Nephron progenitor cell (in vitro differentiated cells): ENCODE results near the gene VCAM1.
"Not testable (repeated sequence)": the region's sequence is repeated elsewhere in the genome, so short reads cannot be mapped to it uniquely, and the experiment has no call there.

Experiments used
- DNase-seq: peaks from one replicate; pipeline ENCODE4 v3.0.0; 2021
- H3K27ac Mint-ChIP-seq: 2 replicates; pipeline ENCODE4 v1.8.0; 2021; ENCODE audit warnings: mild to moderate bottlenecking, moderate library complexity, mixed read lengths
- H3K27me3 Mint-ChIP-seq: 2 replicates; pipeline ENCODE4 v1.8.0; 2021; ENCODE audit warnings: mild to moderate bottlenecking, low read depth, mixed read lengths; ENCODE audit not compliant: poor library complexity
- H3K36me3 Mint-ChIP-seq: 2 replicates; pipeline ENCODE4 v1.8.0; 2021; ENCODE audit warnings: low read depth, mixed read lengths
- H3K4me1 Mint-ChIP-seq: 2 replicates; pipeline ENCODE4 v1.8.0; 2021; ENCODE audit warnings: mixed read lengths
- H3K4me3 Mint-ChIP-seq: 2 replicates; pipeline ENCODE4 v1.8.0; 2021; ENCODE audit warnings: mild to moderate bottlenecking, moderate library complexity, mixed read lengths
- H3K9me3 Mint-ChIP-seq: 2 replicates; pipeline ENCODE4 v1.8.0; 2021; ENCODE audit warnings: mild to moderate bottlenecking, moderate library complexity, mixed read lengths
- CTCF ChIP-seq: fragments of 200-600 bp; sonication (generic); IDR thresholded peaks from 2 replicates; pipeline ENCODE4 v1.5.0; 2021; ENCODE audit warnings: antibody characterized with exemption

The VCAM1 gene

GRCh38 chr1:100769906-100770646 is 50.5 kb downstream of the VCAM1 start:
- Mint-ChIP-seq H3K36me3 (no peaks in the 10 kb centered on the region), H3K9me3 (no peaks in the 10 kb centered on the region), H3K4me3 (no peak overlapping the region), H3K27ac (no peak overlapping the region), H3K27me3 (peaks cover 5% of the 10 kb centered on the region), H3K4me1 (no peaks in the 10 kb centered on the region)
- DNase-seq: no peak
- TF ChIP-seq CTCF: no peak

- no peak overlapping the region for H3K4me3 Mint-ChIP-seq
- TF ChIP-seq CTCF: no peak
- no peaks in the 10 kb centered on the region for H3K4me1 Mint-ChIP-seq
- H3K27ac Mint-ChIP-seq: no peak overlapping the region
- no peak for DNase-seq
- no peaks in the 10 kb centered on the region for H3K36me3 Mint-ChIP-seq
- no peaks in the 10 kb centered on the region for H3K9me3 Mint-ChIP-seq
- H3K27me3 Mint-ChIP-seq: peaks cover 5% of the 10 kb centered on the region
Observed at GRCh38 chr1:100773444-100773843, 53.9 kb downstream of the VCAM1 start.

- peaks cover 5% of the 10 kb centered on the region for H3K27me3 Mint-ChIP-seq
- no peaks in the 10 kb centered on the region for H3K9me3 Mint-ChIP-seq
- no peak overlapping the region for H3K4me3 Mint-ChIP-seq
- H3K27ac Mint-ChIP-seq: no peak overlapping the region
- H3K4me1 Mint-ChIP-seq: no peaks in the 10 kb centered on the region
- no peak for TF ChIP-seq CTCF
- no peaks in the 10 kb centered on the region for H3K36me3 Mint-ChIP-seq
- DNase-seq: no peak
Observed at GRCh38 chr1:100774370-100774769, 54.8 kb downstream of the VCAM1 start.

GRCh38 chr1:100775483-100775882 is 55.9 kb downstream of the VCAM1 start:
- H3K9me3 Mint-ChIP-seq: no peaks in the 10 kb centered on the region
- no peaks in the 10 kb centered on the region for H3K36me3 Mint-ChIP-seq
- no peak for DNase-seq
- TF ChIP-seq CTCF: no peak
- no peaks in the 10 kb centered on the region for H3K4me1 Mint-ChIP-seq
- no peak overlapping the region for H3K4me3 Mint-ChIP-seq
- peaks cover 5% of the 10 kb centered on the region for H3K27me3 Mint-ChIP-seq
- no peak overlapping the region for H3K27ac Mint-ChIP-seq

GRCh38 chr1:100778748-100779147 is 59.2 kb downstream of the VCAM1 start:
- Mint-ChIP-seq H3K4me1 (no peaks in the 10 kb centered on the region), H3K36me3 (no peaks in the 10 kb centered on the region), H3K4me3 (no peak overlapping the region), H3K27ac (no peak overlapping the region), H3K27me3 (peaks cover 2% of the 10 kb centered on the region), H3K9me3 (peaks cover 10% of the 10 kb centered on the region)
- DNase-seq: no peak
- TF ChIP-seq CTCF: no peak

GRCh38 chr1:100780814-100781213 is 61.3 kb downstream of the VCAM1 start:
- H3K9me3 Mint-ChIP-seq: peaks cover 10% of the 10 kb centered on the region
- no peak overlapping the region for H3K27ac Mint-ChIP-seq
- H3K27me3 Mint-ChIP-seq: peaks cover 2% of the 10 kb centered on the region
- H3K4me1 Mint-ChIP-seq: no peaks in the 10 kb centered on the region
- no peak overlapping the region for H3K4me3 Mint-ChIP-seq
- no peak for DNase-seq
- TF ChIP-seq CTCF: no peak
- no peaks in the 10 kb centered on the region for H3K36me3 Mint-ChIP-seq

- H3K27ac Mint-ChIP-seq, H3K4me1 Mint-ChIP-seq, H3K27me3 Mint-ChIP-seq, H3K36me3 Mint-ChIP-seq, DNase-seq, H3K4me3 Mint-ChIP-seq: not testable (repeated sequence)
- H3K9me3 Mint-ChIP-seq: peaks cover 10% of the 10 kb centered on the region
Observed at GRCh38 chr1:100781728-100782127, 62.2 kb downstream of the VCAM1 start.
